PC-9 (cell line): ENCODE measurements around the gene PUDP. TPM values are rescaled to one million over a fixed set of nuclear protein-coding genes. Genes with fewer than 3 reads are reported as not detected.
"Not testable (repeated sequence)": the region's sequence is repeated elsewhere in the genome, so short reads cannot be mapped to it uniquely, and the experiment has no call there.

ENCODE experiments used
- BruUV-seq: library from RNA; stranded (reverse); fragments of 400-500 nt; replicated peaks from 2 replicates; lab custom pipeline; 2021; lab: Mats Ljungman, UMichigan
- CTCF ChIA-PET: fragments of 300-600 bp; sonication (Branson Sonifier 250); formaldehyde crosslinking; loops from one replicate; lab custom pipeline; 2022; ENCODE audit warnings: antibody characterized with exemption; lab: Charles Lee
- POLR2A ChIA-PET: fragments of 300-600 bp; sonication (Branson Sonifier 250); formaldehyde crosslinking; loops from one replicate; lab custom pipeline; 2022; ENCODE audit warnings: antibody characterized with exemption; ENCODE audit not compliant: unreplicated experiment; lab: Charles Lee
- DNase-seq, 2 experiments: peaks; one replicate each; pipeline versions ENCODE4 v3.0.0 to v3.0.0-alpha.2; 2015 to 2022; ENCODE audit warnings: mixed read lengths in 1 of 2
- H2AFZ ChIP-seq: fragments of 200-600 bp; sonication (generic); 2 replicates; pipeline ENCODE4 v1.8.1; 2017; ENCODE audit warnings: antibody characterized with exemption
- H3F3A ChIP-seq: fragments of 200-600 bp; sonication (generic); 2 replicates; pipeline ENCODE4 v1.8.1; 2017; ENCODE audit warnings: antibody characterized with exemption, mild to moderate bottlenecking, low read depth; ENCODE audit not compliant: insufficient read depth
- H3K27ac ChIP-seq: fragments of 200-600 bp; sonication (generic); 2 replicates; pipeline ENCODE4 v1.6.1; 2016; ENCODE audit warnings: mixed run types
- H3K27me3 ChIP-seq: fragments of 200-600 bp; sonication (generic); 2 replicates; pipeline ENCODE4 v1.6.1; 2016; ENCODE audit warnings: low read depth, mixed run types; ENCODE audit not compliant: insufficient read depth
- H3K36me3 ChIP-seq: fragments of 200-600 bp; sonication (generic); 2 replicates; pipeline ENCODE4 v1.6.1; 2016; ENCODE audit warnings: low read depth, mixed run types
- H3K4me1 ChIP-seq: fragments of 200-600 bp; sonication (generic); replicated peaks from 2 replicates; pipeline ENCODE4 v1.6.1; 2016; ENCODE audit warnings: mixed run types; ENCODE audit not compliant: insufficient read depth
- H3K4me2 ChIP-seq: fragments of 200-600 bp; sonication (generic); 2 replicates; pipeline ENCODE4 v1.6.1; 2017; ENCODE audit warnings: mixed run types
- H3K4me3 ChIP-seq: fragments of 200-600 bp; sonication (generic); 2 replicates; pipeline ENCODE4 v1.6.1; 2016; ENCODE audit warnings: mixed run types
- H3K79me2 ChIP-seq: fragments of 200-600 bp; sonication (generic); 2 replicates; pipeline ENCODE4 v1.6.1; 2017; ENCODE audit warnings: low read depth, mixed run types
- H3K9me2 ChIP-seq: fragments of 200-600 bp; sonication (generic); 2 replicates; pipeline ENCODE4 v1.8.1; 2017; ENCODE audit warnings: mild to moderate bottlenecking; ENCODE audit not compliant: insufficient read depth
- H3K9me3 ChIP-seq: fragments of 200-600 bp; sonication (generic); 2 replicates; pipeline ENCODE4 v1.8.1; 2016; ENCODE audit warnings: low read depth; ENCODE audit not compliant: insufficient read depth
- H4K20me1 ChIP-seq: fragments of 200-600 bp; sonication (generic); 2 replicates; pipeline ENCODE4 v1.8.1; 2017; ENCODE audit not compliant: insufficient read depth
- EZH2 ChIP-seq: fragments of 200-600 bp; sonication (generic); IDR thresholded peaks from 2 replicates; pipeline ENCODE4 v1.8.0; 2017; ENCODE audit warnings: antibody characterized with exemption, low read depth
- intact Hi-C: fragments of 100-400 bp; cut with micrococcal nuclease; formaldehyde crosslinking; loops from one replicate; pipeline ENCODE4 v1.10.0; 2022; ENCODE audit not compliant: unreplicated experiment
- total RNA-seq: library from RNA; stranded (reverse); gene quantifications from 2 replicates; pipeline ENCODE4 v1.2.3, GENCODE V29; 2021
- TF ChIP-seq, protein P1 (sequence below): fragments of 200-600 bp; sonication (generic); conservative IDR thresholded peaks from 2 replicates; pipeline ENCODE4 v1.6.1; 2017; ENCODE audit warnings: mixed run types, antibody characterized with exemption, mild to moderate bottlenecking, moderate library complexity

PUDP gene
- total RNA-seq, 1 experiment from 2014 or later: 24.9 TPM

DNA sequence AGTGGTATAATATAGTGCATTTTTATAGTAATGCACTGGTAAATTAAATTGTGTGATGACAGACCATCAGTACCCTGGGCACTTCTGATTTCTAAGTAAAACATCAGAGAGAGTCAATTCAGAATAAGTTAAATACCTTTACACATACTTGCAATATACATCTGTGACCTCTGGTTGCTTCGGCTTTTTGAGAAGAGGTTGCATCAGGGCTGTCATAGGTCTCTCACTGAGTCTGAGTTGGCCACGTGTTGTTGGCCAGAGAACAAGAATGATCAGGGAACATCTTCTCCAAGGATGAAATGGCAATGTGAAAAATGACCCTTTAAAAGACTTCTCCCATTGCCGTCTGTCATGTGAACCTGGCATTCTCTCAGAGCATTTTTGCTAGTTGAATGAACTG, 36.9 kb upstream of the PUDP start:
- no TSS peak for BruUV-seq
- H3K9me2 ChIP-seq: no peaks in the 10 kb centered on the region
- no peaks in the 10 kb centered on the region for H3K79me2 ChIP-seq
- H3K27ac ChIP-seq: no peak overlapping the region
- TF ChIP-seq, protein P1, sequence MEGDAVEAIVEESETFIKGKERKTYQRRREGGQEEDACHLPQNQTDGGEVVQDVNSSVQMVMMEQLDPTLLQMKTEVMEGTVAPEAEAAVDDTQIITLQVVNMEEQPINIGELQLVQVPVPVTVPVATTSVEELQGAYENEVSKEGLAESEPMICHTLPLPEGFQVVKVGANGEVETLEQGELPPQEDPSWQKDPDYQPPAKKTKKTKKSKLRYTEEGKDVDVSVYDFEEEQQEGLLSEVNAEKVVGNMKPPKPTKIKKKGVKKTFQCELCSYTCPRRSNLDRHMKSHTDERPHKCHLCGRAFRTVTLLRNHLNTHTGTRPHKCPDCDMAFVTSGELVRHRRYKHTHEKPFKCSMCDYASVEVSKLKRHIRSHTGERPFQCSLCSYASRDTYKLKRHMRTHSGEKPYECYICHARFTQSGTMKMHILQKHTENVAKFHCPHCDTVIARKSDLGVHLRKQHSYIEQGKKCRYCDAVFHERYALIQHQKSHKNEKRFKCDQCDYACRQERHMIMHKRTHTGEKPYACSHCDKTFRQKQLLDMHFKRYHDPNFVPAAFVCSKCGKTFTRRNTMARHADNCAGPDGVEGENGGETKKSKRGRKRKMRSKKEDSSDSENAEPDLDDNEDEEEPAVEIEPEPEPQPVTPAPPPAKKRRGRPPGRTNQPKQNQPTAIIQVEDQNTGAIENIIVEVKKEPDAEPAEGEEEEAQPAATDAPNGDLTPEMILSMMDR: no peak
- TF ChIP-seq EZH2: no peak
- no peaks in the 10 kb centered on the region for H3K36me3 ChIP-seq
- no peaks in the 10 kb centered on the region for H3K4me1 ChIP-seq
- no peaks in the 10 kb centered on the region for H3F3A ChIP-seq
- ChIA-PET CTCF (no interaction called here), POLR2A (no interaction called here)
- intact Hi-C loops: no loop called here
- DNase-seq: no peak
- H3K27me3 ChIP-seq: no peaks in the 10 kb centered on the region
- H2AFZ ChIP-seq: no peak overlapping the region
- H3K4me3 ChIP-seq: no peak overlapping the region
- no peak overlapping the region for H3K4me2 ChIP-seq
- no peaks in the 10 kb centered on the region for H4K20me1 ChIP-seq
- H3K9me3 ChIP-seq: no peaks in the 10 kb centered on the region

DNA sequence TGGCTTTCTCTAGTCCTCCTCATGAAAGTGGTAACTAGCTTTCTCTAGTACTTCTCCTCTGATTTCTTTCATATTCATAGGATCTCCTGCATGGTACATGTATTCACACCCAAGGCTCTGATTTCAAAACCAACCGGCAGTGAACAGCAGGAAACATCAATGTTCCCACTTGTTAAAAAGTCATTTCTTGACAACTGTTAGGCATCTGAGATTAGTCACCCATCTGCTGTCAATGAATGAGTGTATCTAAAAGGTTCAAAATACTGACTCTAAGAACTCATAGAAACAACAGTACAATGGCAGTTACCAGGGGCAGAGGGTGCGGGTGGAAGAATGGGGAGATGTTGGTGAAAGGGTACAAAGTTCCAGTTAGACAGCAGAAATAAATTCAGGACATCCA, 31.5 kb upstream of the PUDP start:
- H2AFZ ChIP-seq: no peak overlapping the region
- no peak overlapping the region for H3K27ac ChIP-seq
- H3K9me3 ChIP-seq: no peaks in the 10 kb centered on the region; the same call in 1 of the 2 replicates
- H3F3A ChIP-seq: no peaks in the 10 kb centered on the region
- intact Hi-C loops: no loop called here
- POLR2A ChIA-PET: no interaction called here
- CTCF ChIA-PET: no interaction called here
- DNase-seq: no peak
- no peak overlapping the region for H3K4me3 ChIP-seq
- H3K4me2 ChIP-seq: no peak overlapping the region
- H3K9me2 ChIP-seq: no peaks in the 10 kb centered on the region
- H3K4me1 ChIP-seq: no peaks in the 10 kb centered on the region
- no peaks in the 10 kb centered on the region; the same call in 1 of the 2 replicates for H3K36me3 ChIP-seq
- no TSS peak for BruUV-seq
- no peak for TF ChIP-seq EZH2
- TF ChIP-seq, protein P1: no peak
- H3K27me3 ChIP-seq: no peaks in the 10 kb centered on the region
- no peaks in the 10 kb centered on the region for H3K79me2 ChIP-seq
- no peaks in the 10 kb centered on the region for H4K20me1 ChIP-seq

DNA sequence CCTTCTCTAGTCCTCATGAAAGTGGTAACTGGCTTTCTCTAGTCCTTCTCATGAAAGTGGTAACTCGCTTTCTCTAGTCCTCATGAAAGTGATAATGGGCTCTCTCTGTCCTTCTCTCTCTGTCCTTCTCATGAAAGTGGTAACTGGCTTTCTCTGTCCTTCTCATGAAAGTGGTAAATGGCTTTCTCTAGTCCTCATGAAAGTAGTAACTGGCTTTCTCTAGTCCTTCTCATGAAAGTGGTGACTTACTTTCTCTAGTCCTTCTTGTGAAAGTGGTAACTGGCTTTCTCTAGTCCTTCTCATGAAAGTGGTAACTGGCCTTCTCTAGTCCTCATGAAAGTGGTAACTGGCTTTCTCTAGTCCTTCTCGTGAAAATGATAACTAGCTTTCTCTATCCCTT, 30.9 kb upstream of the PUDP start:
- CTCF ChIA-PET, intact Hi-C loops, H3F3A ChIP-seq, H3K4me1 ChIP-seq, H3K27ac ChIP-seq, BruUV-seq, H3K79me2 ChIP-seq, POLR2A ChIA-PET, H3K4me2 ChIP-seq, H3K9me2 ChIP-seq, H3K27me3 ChIP-seq, H3K9me3 ChIP-seq, H3K36me3 ChIP-seq, H3K4me3 ChIP-seq, H4K20me1 ChIP-seq, DNase-seq, H2AFZ ChIP-seq: not testable (repeated sequence)

DNA sequence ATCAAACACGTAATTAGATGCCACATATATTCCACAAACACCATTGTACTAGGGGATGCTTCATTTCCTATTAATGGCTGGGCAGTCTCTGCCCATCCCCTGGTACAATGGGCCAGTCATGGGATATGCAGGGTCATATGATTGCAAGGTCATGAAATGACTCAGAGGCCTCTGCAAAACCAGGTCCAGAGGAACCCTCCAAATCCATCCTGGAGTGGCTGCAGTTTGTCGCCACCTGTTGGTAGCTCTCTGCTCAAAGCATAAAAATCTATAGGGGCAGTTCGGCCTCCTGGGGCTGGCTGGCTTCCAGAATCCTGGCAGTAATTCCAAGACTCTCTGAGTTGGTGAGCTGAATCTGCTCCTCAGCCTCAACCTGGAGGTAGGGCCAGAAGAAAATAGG, 22.9 kb upstream of the PUDP start:
- POLR2A ChIA-PET: no interaction called here
- H3K4me3 ChIP-seq: no peak overlapping the region
- H3K27me3 ChIP-seq: no peaks in the 10 kb centered on the region
- no peaks in the 10 kb centered on the region; the same call in 1 of the 2 replicates for H3K9me3 ChIP-seq
- intact Hi-C loops: no loop called here
- H4K20me1 ChIP-seq: no peaks in the 10 kb centered on the region
- no peaks in the 10 kb centered on the region for H3K4me1 ChIP-seq
- TF ChIP-seq, protein P1: peak; percentile 47
- no peak for TF ChIP-seq EZH2
- H3K4me2 ChIP-seq: no peak overlapping the region
- no peaks in the 10 kb centered on the region for H3K36me3 ChIP-seq
- no peaks in the 10 kb centered on the region for H3F3A ChIP-seq
- H3K79me2 ChIP-seq: no peaks in the 10 kb centered on the region
- H3K27ac ChIP-seq: no peak overlapping the region
- no peak overlapping the region for H2AFZ ChIP-seq
- no TSS peak for BruUV-seq
- CTCF ChIA-PET: no interaction called here
- H3K9me2 ChIP-seq: no peaks in the 10 kb centered on the region
- peak in 1 of 2 experiments; percentile 47 for DNase-seq
